ENCODE results near the gene PTPRE.

PTPRE gene

GRCh38 chr10:127997937-127998336 lies 91.0 kb downstream of the PTPRE start:
- no peak overlapping the region for H3K27ac Mint-ChIP-seq
- no peaks in the 10 kb centered on the region for H3K36me3 Mint-ChIP-seq
- H3K9me3 Mint-ChIP-seq: no peaks in the 10 kb centered on the region
- no peak overlapping the region for H3K4me3 Mint-ChIP-seq
- H3K4me1 Mint-ChIP-seq: peaks cover 5% of the 10 kb centered on the region
- H3K27me3 Mint-ChIP-seq: peaks cover 23% of the 10 kb centered on the region
- ATAC-seq: no peak

- no peaks in the 10 kb centered on the region for H3K9me3 Mint-ChIP-seq
These were observed 91.7 kb downstream of the PTPRE start for GRCh38 chr10:127998501-127999144.

GRCh38 chr10:127999297-128000129 lies 92.6 kb downstream of the PTPRE start:
- ATAC-seq: no peak
- no peak overlapping the region for H3K27ac Mint-ChIP-seq
- H3K4me1 Mint-ChIP-seq: peaks cover 5% of the 10 kb centered on the region
- no peaks in the 10 kb centered on the region for H3K9me3 Mint-ChIP-seq
- H3K4me3 Mint-ChIP-seq: no peak overlapping the region
- no peaks in the 10 kb centered on the region for H3K36me3 Mint-ChIP-seq
- H3K27me3 Mint-ChIP-seq: peaks cover 23% of the 10 kb centered on the region

More at GRCh38 chr10:127998501-127999144, 91.7 kb downstream of the PTPRE start:
- peaks cover 5% of the 10 kb centered on the region for H3K4me1 Mint-ChIP-seq
- ATAC-seq: no peak
- peaks cover 23% of the 10 kb centered on the region for H3K27me3 Mint-ChIP-seq
- H3K4me3 Mint-ChIP-seq: no peak overlapping the region
- H3K36me3 Mint-ChIP-seq: no peaks in the 10 kb centered on the region
- no peak overlapping the region for H3K27ac Mint-ChIP-seq

- Mint-ChIP-seq H3K36me3 (no peaks in the 10 kb centered on the region), H3K9me3 (no peaks in the 10 kb centered on the region), H3K27me3 (peaks cover 23% of the 10 kb centered on the region), H3K4me1 (peaks cover 5% of the 10 kb centered on the region), H3K4me3 (no peak overlapping the region), H3K27ac (no peak overlapping the region)
- ATAC-seq: no peak
These were observed 93.8 kb downstream of the PTPRE start for GRCh38 chr10:128000471-128001362.

GRCh38 chr10:128001363-128001745 lies 94.5 kb downstream of the PTPRE start:
- H3K4me3 Mint-ChIP-seq: no peak overlapping the region
- H3K9me3 Mint-ChIP-seq: no peaks in the 10 kb centered on the region
- H3K36me3 Mint-ChIP-seq: no peaks in the 10 kb centered on the region
- peaks cover 23% of the 10 kb centered on the region for H3K27me3 Mint-ChIP-seq
- peaks cover 5% of the 10 kb centered on the region for H3K4me1 Mint-ChIP-seq
- no peak for ATAC-seq
- no peak overlapping the region for H3K27ac Mint-ChIP-seq

GRCh38 chr10:128001849-128002248 lies 94.9 kb downstream of the PTPRE start:
- Mint-ChIP-seq H3K36me3 (no peaks in the 10 kb centered on the region), H3K9me3 (no peaks in the 10 kb centered on the region), H3K4me3 (no peak overlapping the region), H3K27me3 (peaks cover 23% of the 10 kb centered on the region), H3K4me1 (peaks cover 5% of the 10 kb centered on the region), H3K27ac (no peak overlapping the region)
- ATAC-seq: peak; percentile 28

GRCh38 chr10:128003521-128003920 lies 96.6 kb downstream of the PTPRE start:
- Mint-ChIP-seq H3K27me3 (peaks cover 23% of the 10 kb centered on the region), H3K4me3 (no peak overlapping the region), H3K36me3 (no peaks in the 10 kb centered on the region), H3K27ac (no peak overlapping the region), H3K4me1 (peaks cover 4% of the 10 kb centered on the region), H3K9me3 (no peaks in the 10 kb centered on the region)
- no peak for ATAC-seq

- Mint-ChIP-seq H3K9me3 (no peaks in the 10 kb centered on the region), H3K36me3 (no peaks in the 10 kb centered on the region), H3K27me3 (peaks cover 30% of the 10 kb centered on the region), H3K27ac (no peak overlapping the region), H3K4me3 (no peak overlapping the region), H3K4me1 (peaks cover under 1% of the 10 kb centered on the region)
- ATAC-seq: no peak
These were observed 99.0 kb downstream of the PTPRE start for GRCh38 chr10:128005858-128006257.

GRCh38 chr10:128007056-128007455 lies 100.2 kb downstream of the PTPRE start:
- Mint-ChIP-seq H3K9me3 (no peaks in the 10 kb centered on the region), H3K27me3 (peaks cover 30% of the 10 kb centered on the region), H3K4me1 (peaks cover 10% of the 10 kb centered on the region), H3K4me3 (no peak overlapping the region), H3K36me3 (no peaks in the 10 kb centered on the region), H3K27ac (no peak overlapping the region)
- ATAC-seq: no peak

- ATAC-seq: no peak
- Mint-ChIP-seq H3K4me3 (no peak overlapping the region), H3K4me1 (peaks cover 10% of the 10 kb centered on the region), H3K36me3 (no peaks in the 10 kb centered on the region), H3K9me3 (no peaks in the 10 kb centered on the region), H3K27me3 (peaks cover 24% of the 10 kb centered on the region), H3K27ac (no peak overlapping the region)
These were observed 101.1 kb downstream of the PTPRE start for GRCh38 chr10:128007971-128008370.

- no peak overlapping the region for H3K27ac Mint-ChIP-seq
- no peaks in the 10 kb centered on the region for H3K9me3 Mint-ChIP-seq
- ATAC-seq: no peak
- no peak overlapping the region for H3K4me3 Mint-ChIP-seq
- H3K27me3 Mint-ChIP-seq: peaks cover 24% of the 10 kb centered on the region
- no peaks in the 10 kb centered on the region for H3K36me3 Mint-ChIP-seq
- peaks cover 10% of the 10 kb centered on the region for H3K4me1 Mint-ChIP-seq
These were observed 101.8 kb downstream of the PTPRE start for GRCh38 chr10:128008521-128009250.

GRCh38 chr10:128009372-128010126 lies 102.6 kb downstream of the PTPRE start:
- Mint-ChIP-seq H3K36me3 (no peaks in the 10 kb centered on the region), H3K4me3 (no peak overlapping the region), H3K4me1 (peaks cover 10% of the 10 kb centered on the region), H3K27me3 (peaks cover 24% of the 10 kb centered on the region), H3K9me3 (no peaks in the 10 kb centered on the region), H3K27ac (no peak overlapping the region)
- ATAC-seq: no peak

- Mint-ChIP-seq H3K27ac (no peak overlapping the region), H3K4me1 (peaks cover 10% of the 10 kb centered on the region), H3K9me3 (no peaks in the 10 kb centered on the region), H3K4me3 (peak overlapping the region; percentile 19), H3K36me3 (no peaks in the 10 kb centered on the region), H3K27me3 (peaks cover 24% of the 10 kb centered on the region)
- ATAC-seq: peak; percentile 90
These were observed 104.4 kb downstream of the PTPRE start for GRCh38 chr10:128011059-128011979.
